PC-9 (cell line): ENCODE data around the gene VWA3B. TPM values are rescaled to one million over a fixed set of nuclear protein-coding genes. Genes with fewer than 3 reads are reported as not detected.
A peak's percentile ranks its signal among the peaks of the same experiment; 100 is the strongest.

Experiments
- Bru-seq: library from RNA; stranded (reverse); fragments of 400-500 nt; gene quantifications from one replicate; lab custom pipeline; 2021; lab: Mats Ljungman, UMichigan
- BruChase-seq, 2 experiments: library from RNA; stranded (reverse); fragments of 400-500 nt; gene quantifications; one replicate each; lab custom pipeline; 2021; lab: Mats Ljungman, UMichigan
- BruUV-seq: library from RNA; stranded (reverse); fragments of 400-500 nt; replicated peaks from 2 replicates; lab custom pipeline; 2021; lab: Mats Ljungman, UMichigan
- CTCF ChIA-PET: fragments of 300-600 bp; sonication (Branson Sonifier 250); formaldehyde crosslinking; loops from one replicate; lab custom pipeline; 2022; ENCODE audit warnings: antibody characterized with exemption; lab: Charles Lee
- POLR2A ChIA-PET: fragments of 300-600 bp; sonication (Branson Sonifier 250); formaldehyde crosslinking; loops from one replicate; lab custom pipeline; 2022; ENCODE audit warnings: antibody characterized with exemption; ENCODE audit not compliant: unreplicated experiment; lab: Charles Lee
- DNase-seq, 2 experiments: peaks; one replicate each; pipeline versions ENCODE4 v3.0.0 to v3.0.0-alpha.2; 2015 to 2022; ENCODE audit warnings: mixed read lengths in 1 of 2
- H2AFZ ChIP-seq: fragments of 200-600 bp; sonication (generic); 2 replicates; pipeline ENCODE4 v1.8.1; 2017; ENCODE audit warnings: antibody characterized with exemption
- H3F3A ChIP-seq: fragments of 200-600 bp; sonication (generic); 2 replicates; pipeline ENCODE4 v1.8.1; 2017; ENCODE audit warnings: antibody characterized with exemption, mild to moderate bottlenecking, low read depth; ENCODE audit not compliant: insufficient read depth
- H3K27ac ChIP-seq: fragments of 200-600 bp; sonication (generic); 2 replicates; pipeline ENCODE4 v1.6.1; 2016; ENCODE audit warnings: mixed run types
- H3K27me3 ChIP-seq: fragments of 200-600 bp; sonication (generic); 2 replicates; pipeline ENCODE4 v1.6.1; 2016; ENCODE audit warnings: low read depth, mixed run types; ENCODE audit not compliant: insufficient read depth
- H3K36me3 ChIP-seq: fragments of 200-600 bp; sonication (generic); 2 replicates; pipeline ENCODE4 v1.6.1; 2016; ENCODE audit warnings: low read depth, mixed run types
- H3K4me1 ChIP-seq: fragments of 200-600 bp; sonication (generic); replicated peaks from 2 replicates; pipeline ENCODE4 v1.6.1; 2016; ENCODE audit warnings: mixed run types; ENCODE audit not compliant: insufficient read depth
- H3K4me2 ChIP-seq: fragments of 200-600 bp; sonication (generic); 2 replicates; pipeline ENCODE4 v1.6.1; 2017; ENCODE audit warnings: mixed run types
- H3K4me3 ChIP-seq: fragments of 200-600 bp; sonication (generic); 2 replicates; pipeline ENCODE4 v1.6.1; 2016; ENCODE audit warnings: mixed run types
- H3K79me2 ChIP-seq: fragments of 200-600 bp; sonication (generic); 2 replicates; pipeline ENCODE4 v1.6.1; 2017; ENCODE audit warnings: low read depth, mixed run types
- H3K9me2 ChIP-seq: fragments of 200-600 bp; sonication (generic); 2 replicates; pipeline ENCODE4 v1.8.1; 2017; ENCODE audit warnings: mild to moderate bottlenecking; ENCODE audit not compliant: insufficient read depth
- H3K9me3 ChIP-seq: fragments of 200-600 bp; sonication (generic); 2 replicates; pipeline ENCODE4 v1.8.1; 2016; ENCODE audit warnings: low read depth; ENCODE audit not compliant: insufficient read depth
- H4K20me1 ChIP-seq: fragments of 200-600 bp; sonication (generic); 2 replicates; pipeline ENCODE4 v1.8.1; 2017; ENCODE audit not compliant: insufficient read depth
- EZH2 ChIP-seq: fragments of 200-600 bp; sonication (generic); IDR thresholded peaks from 2 replicates; pipeline ENCODE4 v1.8.0; 2017; ENCODE audit warnings: antibody characterized with exemption, low read depth
- intact Hi-C: fragments of 100-400 bp; cut with micrococcal nuclease; formaldehyde crosslinking; loops from one replicate; pipeline ENCODE4 v1.10.0; 2022; ENCODE audit not compliant: unreplicated experiment
- long read RNA-seq: library from polyadenylated mRNA; stranded (forward); transcript quantifications from one replicate; pipeline ENCODE4 v2.0.0, GENCODE V29; 2022
- total RNA-seq: library from RNA; stranded (reverse); gene quantifications from 2 replicates; pipeline ENCODE4 v1.2.3, GENCODE V29; 2021
- TF ChIP-seq, protein P1 (sequence below): fragments of 200-600 bp; sonication (generic); conservative IDR thresholded peaks from 2 replicates; pipeline ENCODE4 v1.6.1; 2017; ENCODE audit warnings: mixed run types, antibody characterized with exemption, mild to moderate bottlenecking, moderate library complexity

VWA3B gene, protein sequence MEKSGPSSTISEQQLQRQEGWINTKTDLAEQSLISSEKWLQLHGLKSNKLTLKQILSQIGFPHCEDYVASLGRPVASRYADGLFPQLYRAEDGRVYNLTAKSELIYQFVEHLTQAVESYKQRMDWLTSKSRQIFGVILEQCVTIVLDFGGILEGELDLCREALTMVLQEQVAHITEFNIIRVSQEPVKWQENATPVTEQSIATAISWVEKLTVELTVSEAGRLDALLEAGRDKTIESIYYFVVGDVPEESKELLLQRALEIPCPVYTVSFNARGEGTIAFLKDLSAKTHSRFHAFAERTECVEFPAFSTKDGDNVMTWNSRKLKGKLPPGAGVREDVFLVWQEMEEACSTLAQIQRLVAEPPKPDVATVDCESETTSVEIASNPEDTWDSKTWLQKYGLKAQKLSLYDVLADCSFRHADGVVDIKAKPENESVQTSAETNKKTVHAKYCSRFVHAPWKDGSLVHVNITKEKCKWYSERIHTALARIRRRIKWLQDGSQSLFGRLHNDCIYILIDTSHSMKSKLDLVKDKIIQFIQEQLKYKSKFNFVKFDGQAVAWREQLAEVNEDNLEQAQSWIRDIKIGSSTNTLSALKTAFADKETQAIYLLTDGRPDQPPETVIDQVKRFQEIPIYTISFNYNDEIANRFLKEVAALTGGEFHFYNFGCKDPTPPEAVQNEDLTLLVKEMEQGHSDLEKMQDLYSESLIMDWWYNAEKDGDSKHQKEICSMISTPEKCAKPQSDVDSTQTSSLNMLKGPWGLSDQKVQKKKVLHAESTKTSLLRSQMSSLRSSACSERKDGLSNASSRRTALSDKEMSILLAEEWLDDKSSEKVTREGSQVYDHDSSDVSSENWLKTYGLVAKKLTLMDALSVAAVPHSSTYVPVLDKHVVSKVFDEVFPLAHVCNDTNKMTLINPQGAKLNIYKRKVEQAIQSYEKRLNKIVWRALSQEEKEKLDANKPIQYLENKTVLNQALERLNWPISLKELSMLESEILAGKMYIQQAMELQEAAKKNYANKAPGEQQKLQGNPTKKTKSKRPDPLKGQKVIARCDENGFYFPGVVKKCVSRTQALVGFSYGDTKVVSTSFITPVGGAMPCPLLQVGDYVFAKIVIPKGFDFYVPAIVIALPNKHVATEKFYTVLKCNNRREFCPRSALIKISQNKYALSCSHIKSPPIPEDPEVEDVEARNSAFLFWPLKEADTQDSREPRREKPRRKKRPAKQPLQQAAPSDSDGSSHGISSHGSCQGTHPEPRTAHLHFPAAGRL (N-terminal part only)
- total RNA-seq, result not detected in 2 replicates
- percentile 4 among the genes with signal in this experiment for Bru-seq, nascent RNA
- percentile 2 among the genes with signal in this experiment for BruChase-seq, experiment 1, labeled RNA remaining after a 2-hour chase
- percentile 0 among the genes with signal in this experiment for BruChase-seq, experiment 2, labeled RNA remaining after a 6-hour chase
- long read RNA-seq, result 0 reads

DNA sequence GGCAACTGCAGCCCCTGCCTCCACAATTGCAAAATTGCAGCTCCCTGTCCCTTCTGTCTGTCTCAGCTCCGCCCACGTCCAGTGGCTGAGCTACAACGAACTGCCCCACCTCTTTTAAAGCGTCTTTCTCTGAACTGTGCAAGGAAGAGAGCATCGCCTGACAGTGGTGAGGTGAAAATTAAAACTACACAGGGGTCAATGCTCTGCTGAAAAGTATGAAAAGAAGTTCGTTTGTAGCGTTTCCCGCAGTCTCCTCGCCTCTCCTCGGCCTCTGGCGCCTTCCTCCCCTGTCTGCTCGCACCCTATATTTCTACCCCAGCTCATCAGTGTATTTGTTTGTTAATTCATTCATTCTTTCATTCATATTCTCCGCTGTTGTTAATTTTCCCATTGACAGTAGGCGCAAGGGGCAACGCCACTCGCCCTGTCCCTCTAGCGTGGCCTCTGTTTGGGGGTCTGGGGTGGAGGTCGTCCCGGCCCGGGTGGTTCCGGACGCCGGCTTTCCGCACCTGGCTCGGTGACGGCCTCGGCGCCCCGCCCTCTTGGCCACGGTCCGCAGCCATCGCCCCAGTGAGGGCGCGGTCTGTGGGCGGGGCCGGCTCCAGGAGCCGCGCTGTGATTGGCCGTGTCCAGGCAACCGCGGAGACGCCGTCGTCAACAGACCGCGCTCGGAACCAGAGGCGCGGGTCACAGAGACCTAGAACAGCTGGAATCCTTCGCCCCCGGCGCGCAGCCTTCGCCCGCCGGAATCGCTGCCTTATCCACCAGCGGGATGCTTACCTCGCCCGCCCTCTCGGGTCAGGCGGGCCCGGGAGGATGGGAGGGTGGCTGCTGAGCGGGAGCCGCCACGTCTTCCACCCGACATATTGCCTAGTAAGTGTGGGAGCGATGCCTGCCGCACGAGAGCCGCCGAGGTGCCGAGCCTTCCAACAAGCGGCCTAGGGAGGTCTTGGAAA, at the start of gene VWA3B:
Gene VWA3B, plus strand, starts transcription at position 677 of the 956 bp plus-strand sequence. CDS start 5,926 bp downstream, outside the sequence.
- BruUV-seq, result no TSS peak
- no peak within 1 kb of the TSS for H3K27ac ChIP-seq
- ChIA-PET CTCF (no interaction called here), POLR2A (interaction anchor here (0.6 kb wide), 1 partner anchor 114 kb away, joined by 4 read pairs; no protein-coding TSS in a partner anchor)
- H3K36me3 ChIP-seq, result no peaks in the 10 kb centered on the region
- no peaks in the 10 kb centered on the region for H4K20me1 ChIP-seq
- peaks cover 12% of the 10 kb centered on the region for H3K4me1 ChIP-seq
- H3F3A ChIP-seq, result no peaks in the 10 kb centered on the region
- H3K4me2 ChIP-seq, result peak within 1 kb of the TSS; percentile 80
- intact Hi-C loops, result loop anchor here (2.0 kb wide), 1 partner anchor 280 kb away; no protein-coding TSS in a partner anchor
- no peak for TF ChIP-seq EZH2
- TF ChIP-seq, protein P1, sequence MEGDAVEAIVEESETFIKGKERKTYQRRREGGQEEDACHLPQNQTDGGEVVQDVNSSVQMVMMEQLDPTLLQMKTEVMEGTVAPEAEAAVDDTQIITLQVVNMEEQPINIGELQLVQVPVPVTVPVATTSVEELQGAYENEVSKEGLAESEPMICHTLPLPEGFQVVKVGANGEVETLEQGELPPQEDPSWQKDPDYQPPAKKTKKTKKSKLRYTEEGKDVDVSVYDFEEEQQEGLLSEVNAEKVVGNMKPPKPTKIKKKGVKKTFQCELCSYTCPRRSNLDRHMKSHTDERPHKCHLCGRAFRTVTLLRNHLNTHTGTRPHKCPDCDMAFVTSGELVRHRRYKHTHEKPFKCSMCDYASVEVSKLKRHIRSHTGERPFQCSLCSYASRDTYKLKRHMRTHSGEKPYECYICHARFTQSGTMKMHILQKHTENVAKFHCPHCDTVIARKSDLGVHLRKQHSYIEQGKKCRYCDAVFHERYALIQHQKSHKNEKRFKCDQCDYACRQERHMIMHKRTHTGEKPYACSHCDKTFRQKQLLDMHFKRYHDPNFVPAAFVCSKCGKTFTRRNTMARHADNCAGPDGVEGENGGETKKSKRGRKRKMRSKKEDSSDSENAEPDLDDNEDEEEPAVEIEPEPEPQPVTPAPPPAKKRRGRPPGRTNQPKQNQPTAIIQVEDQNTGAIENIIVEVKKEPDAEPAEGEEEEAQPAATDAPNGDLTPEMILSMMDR, result no peak
- H3K79me2 ChIP-seq, result no peaks in the 10 kb centered on the region
- peak within 1 kb of the TSS; percentile 75 for H2AFZ ChIP-seq
- peak in 1 of 2 experiments; percentile 45 for DNase-seq
- H3K9me3 ChIP-seq, result no peaks in the 10 kb centered on the region
- no peaks in the 10 kb centered on the region for H3K27me3 ChIP-seq
- no peaks in the 10 kb centered on the region for H3K9me2 ChIP-seq
- H3K4me3 ChIP-seq, result peak within 1 kb of the TSS; percentile 58

DNA sequence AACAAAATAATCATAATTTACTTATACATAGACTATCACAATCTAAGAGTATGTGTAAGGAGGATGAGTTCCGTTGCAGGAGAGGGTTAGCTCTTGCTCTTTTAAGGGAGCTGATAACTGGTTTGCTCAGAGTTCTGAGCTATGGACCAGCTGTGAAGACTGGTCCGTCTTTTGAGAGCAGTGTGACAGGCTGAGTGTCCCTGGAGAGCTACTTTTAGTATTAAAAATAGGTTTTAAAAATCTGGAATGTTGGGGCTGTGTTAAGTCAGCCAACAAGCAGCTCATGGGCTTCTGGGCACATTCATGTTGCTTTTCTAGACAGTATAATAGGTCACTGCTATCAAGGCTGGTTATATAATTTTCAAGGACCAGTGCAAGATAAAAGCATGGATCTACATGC, 49.8 kb upstream of the VWA3B start:
- Histone ChIP-seq H3K4me2 (no peak overlapping the region), H3K27me3 (no peaks in the 10 kb centered on the region), H3K36me3 (no peaks in the 10 kb centered on the region), H4K20me1 (no peaks in the 10 kb centered on the region), H3K9me3 (no peaks in the 10 kb centered on the region), H3K4me1 (no peaks in the 10 kb centered on the region), H3K27ac (no peak overlapping the region), H3K9me2 (no peaks in the 10 kb centered on the region), H3K4me3 (no peak overlapping the region), H3K79me2 (no peaks in the 10 kb centered on the region), H2AFZ (no peak overlapping the region), H3F3A (no peaks in the 10 kb centered on the region)
- ChIA-PET POLR2A (no interaction called here), CTCF (no interaction called here)
- no peak for DNase-seq
- no TSS peak for BruUV-seq
- intact Hi-C loops, result no loop called here
- TF ChIP-seq, protein P1, result no peak
- no peak for TF ChIP-seq EZH2
